ENCODE measurements around the gene B3GALT6. TPM values are rescaled to one million over a fixed set of nuclear protein-coding genes. Genes with fewer than 3 reads are reported as not detected.

The B3GALT6 gene
- total and polyA plus RNA-seq, 5 donors from 2014 or later, result 4.0 to 11.5 (median 9.4) TPM

DNA sequence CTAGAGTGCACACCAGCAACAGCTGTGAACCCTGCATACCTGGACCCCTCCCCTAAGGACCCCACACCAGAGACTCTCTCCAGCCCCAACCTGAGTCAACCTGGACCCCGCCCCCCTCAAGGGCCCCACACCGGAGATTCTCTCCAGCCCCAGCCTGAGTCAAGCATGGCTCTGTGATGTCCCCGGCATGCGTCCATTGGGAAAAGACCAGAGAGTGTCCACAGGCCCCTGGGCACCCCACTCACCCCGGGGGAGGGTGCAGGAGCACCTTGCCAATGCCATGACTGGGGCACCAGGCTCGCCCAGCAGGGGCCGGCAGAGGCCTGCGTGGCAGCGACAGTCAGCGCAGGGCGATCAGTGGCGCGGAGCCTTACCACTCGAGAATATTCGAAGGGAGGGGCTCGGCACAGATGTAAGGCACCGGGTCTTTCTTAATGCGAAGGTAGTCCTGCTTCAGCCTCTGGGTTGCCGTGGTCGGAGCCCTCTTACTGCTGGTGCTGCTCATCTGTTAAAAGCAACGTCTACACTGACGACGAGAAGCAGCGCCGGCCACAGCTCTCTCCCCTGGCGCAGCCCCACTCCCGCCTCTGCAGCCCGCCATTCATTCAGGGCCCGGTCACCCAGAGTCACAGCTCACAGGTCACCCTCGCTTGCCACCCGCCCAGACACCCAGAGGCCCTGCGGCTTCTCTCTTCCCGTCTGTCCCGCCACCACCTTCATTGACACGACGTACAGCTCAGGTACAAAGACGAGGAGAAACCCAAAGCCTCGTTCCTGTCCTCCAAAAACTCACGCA, 35.6 kb downstream of the B3GALT6 start:
- DNase-seq (no peak), ATAC-seq (ENCODE audit: low read depth in 2 of 2) (no peak)
- H3K27ac ChIP-seq (ENCODE audit: insufficient read depth, low read length, poor library complexity, severe bottlenecking), result no peak overlapping the region
- H3K9me3 ChIP-seq (ENCODE audit: control insufficient read depth in 2 of 2, low read length in 2 of 2), result no peaks in the 10 kb centered on the region
- peaks cover 29% of the 10 kb centered on the region for H3K36me3 ChIP-seq (ENCODE audit: control insufficient read depth, insufficient read depth, low read length)
- H3K4me1 ChIP-seq (ENCODE audit: control insufficient read depth, insufficient read depth, low read length, poor library complexity, severe bottlenecking), result peaks cover 29% of the 10 kb centered on the region
- no peak overlapping the region for H3K4me3 ChIP-seq (ENCODE audit: low read depth, low read length)
- Mint-ChIP-seq H3K36me3 (peaks cover 10% of the 10 kb centered on the region), H3K27ac (peak overlapping the region in 1 of 3 donors; percentile 61), H3K4me1 (peaks cover 0 to 46% (median 24%) of the 10 kb centered on the region in 4 donors), H3K27me3 (no peaks in the 10 kb centered on the region), H3K4me3 (peak overlapping the region in 1 of 4 donors; percentile 7), H3K9me3 (no peaks in the 10 kb centered on the region)
- H3K27me3 ChIP-seq (ENCODE audit: control insufficient read depth, insufficient read depth, low read length), result no peaks in the 10 kb centered on the region

- H3K4me3 Mint-ChIP-seq, result peak overlapping the region in 1 of 4 donors; percentile 7
- no peak overlapping the region for H3K27ac Mint-ChIP-seq
- no peaks in the 10 kb centered on the region for H3K27me3 Mint-ChIP-seq
Measured at GRCh38 chr1:1268284-1268682, 36.2 kb downstream of the B3GALT6 start.

DNA sequence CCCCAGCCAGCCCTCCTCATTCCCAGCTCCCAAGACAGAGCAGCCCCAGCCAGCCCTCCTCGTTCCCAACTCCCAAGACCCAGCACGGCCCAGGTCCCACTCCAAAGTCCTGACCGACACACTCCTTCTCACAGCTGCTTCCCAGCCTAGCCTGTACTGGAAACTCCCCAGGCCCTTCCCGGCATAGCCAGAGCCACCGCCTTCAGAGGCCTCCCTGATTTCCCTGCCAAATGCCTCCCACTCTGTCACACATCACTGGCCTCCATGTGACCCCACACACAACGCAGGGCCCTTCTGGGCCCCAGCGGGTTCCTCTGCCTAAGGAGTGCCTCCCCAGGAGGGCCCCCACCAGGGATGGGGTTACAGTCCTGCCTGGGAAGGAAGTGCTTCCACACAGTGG, 38.8 kb downstream of the B3GALT6 start:
- Histone ChIP-seq H3K36me3 (ENCODE audit: control insufficient read depth, insufficient read depth, low read length) (peaks cover 9% of the 10 kb centered on the region), H3K27ac (ENCODE audit: insufficient read depth, low read length, poor library complexity, severe bottlenecking) (peak overlapping the region; percentile 14), H3K4me1 (ENCODE audit: control insufficient read depth, insufficient read depth, low read length, poor library complexity, severe bottlenecking) (peaks cover 43% of the 10 kb centered on the region), H3K9me3 (ENCODE audit: control insufficient read depth in 2 of 2, low read length in 2 of 2) (no peaks in the 10 kb centered on the region), H3K27me3 (ENCODE audit: control insufficient read depth, insufficient read depth, low read length) (no peaks in the 10 kb centered on the region), H3K4me3 (ENCODE audit: low read depth, low read length) (no peak overlapping the region)
- no peak for ATAC-seq (ENCODE audit: low read depth in 2 of 2)
- H3K9me3 Mint-ChIP-seq, result no peaks in the 10 kb centered on the region
- no peaks in the 10 kb centered on the region for H3K27me3 Mint-ChIP-seq
- peak overlapping the region in 2 of 3 donors; percentile 31 to 88 for H3K27ac Mint-ChIP-seq
- peak overlapping the region; percentile 78 to 94 (median 84) for H3K4me3 Mint-ChIP-seq
- no peak for DNase-seq
- peaks cover 0 to 53% (median 24%) of the 10 kb centered on the region in 4 donors for H3K4me1 Mint-ChIP-seq
- H3K36me3 Mint-ChIP-seq, result peaks cover 10% of the 10 kb centered on the region

More at GRCh38 chr1:1268284-1268682, 36.2 kb downstream of the B3GALT6 start:
- peaks cover 10% of the 10 kb centered on the region for H3K36me3 Mint-ChIP-seq
- Histone ChIP-seq H3K4me3 (ENCODE audit: low read depth, low read length) (no peak overlapping the region), H3K36me3 (ENCODE audit: control insufficient read depth, insufficient read depth, low read length) (peaks cover 23% of the 10 kb centered on the region), H3K27me3 (ENCODE audit: control insufficient read depth, insufficient read depth, low read length) (no peaks in the 10 kb centered on the region), H3K27ac (ENCODE audit: insufficient read depth, low read length, poor library complexity, severe bottlenecking) (no peak overlapping the region), H3K9me3 (ENCODE audit: control insufficient read depth in 2 of 2, low read length in 2 of 2) (no peaks in the 10 kb centered on the region), H3K4me1 (ENCODE audit: control insufficient read depth, insufficient read depth, low read length, poor library complexity, severe bottlenecking) (peaks cover 34% of the 10 kb centered on the region)
- peaks cover 0 to 50% (median 24%) of the 10 kb centered on the region in 4 donors for H3K4me1 Mint-ChIP-seq
- DNase-seq, result no peak
- ATAC-seq (ENCODE audit: low read depth in 2 of 2), result no peak
- H3K9me3 Mint-ChIP-seq, result no peaks in the 10 kb centered on the region

DNA sequence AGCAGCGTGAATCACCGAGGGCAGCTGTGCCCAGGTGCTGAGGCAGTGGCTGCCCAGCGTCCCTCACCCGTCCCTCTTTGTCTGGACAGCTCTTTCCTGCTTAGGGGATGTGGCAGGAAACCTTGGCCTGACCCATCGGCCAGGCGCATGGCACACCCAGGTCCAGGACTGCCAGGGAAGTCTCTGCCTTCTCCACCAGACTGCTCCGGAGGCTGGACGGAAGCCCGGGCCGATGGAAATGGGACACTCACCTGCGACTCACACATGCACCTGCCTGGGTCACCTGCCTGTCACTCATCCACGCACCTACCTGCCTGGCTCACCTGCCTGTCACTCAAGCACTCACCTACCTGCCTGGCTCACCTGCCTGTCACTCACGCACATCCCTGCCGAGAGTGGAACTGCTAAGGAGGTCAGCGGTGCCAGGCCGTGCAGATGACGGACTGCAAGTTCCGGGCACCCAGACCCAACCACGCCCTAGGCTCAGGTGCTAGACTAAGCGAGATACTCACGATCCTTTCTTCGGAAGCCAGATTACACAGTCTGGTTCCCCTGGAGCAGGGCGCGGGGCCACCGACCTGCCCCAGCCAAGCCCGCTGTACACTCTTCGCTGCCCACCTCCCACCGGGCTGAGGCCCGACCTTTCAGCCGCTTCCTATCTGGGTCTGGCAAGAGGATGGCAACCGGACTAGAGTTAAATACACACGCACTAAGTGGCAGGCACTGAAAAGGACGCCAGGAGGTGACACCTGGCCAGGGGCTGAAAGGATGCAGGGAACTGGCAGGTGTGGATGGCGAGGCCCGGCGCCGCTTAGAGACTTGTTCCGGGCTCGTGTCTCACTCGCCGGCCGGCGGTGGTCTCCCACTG, 40.5 kb downstream of the B3GALT6 start:
- H3K4me1 Mint-ChIP-seq, result peaks cover 0 to 54% (median 24%) of the 10 kb centered on the region in 4 donors
- ATAC-seq (ENCODE audit: low read depth in 2 of 2) (no peak), DNase-seq (peak in 1 of 3 donors; percentile 39)
- H3K4me3 Mint-ChIP-seq, result peak overlapping the region; percentile 88 to 94 (median 93)
- H3K4me3 ChIP-seq (ENCODE audit: low read depth, low read length), result peak overlapping the region; percentile 53
- peak overlapping the region; percentile 63 for H3K27ac ChIP-seq (ENCODE audit: insufficient read depth, low read length, poor library complexity, severe bottlenecking)
- no peaks in the 10 kb centered on the region for H3K9me3 ChIP-seq (ENCODE audit: control insufficient read depth in 2 of 2, low read length in 2 of 2)
- peaks cover 2% of the 10 kb centered on the region for H3K36me3 ChIP-seq (ENCODE audit: control insufficient read depth, insufficient read depth, low read length)
- peak overlapping the region; percentile 9 to 93 (median 84) for H3K27ac Mint-ChIP-seq
- H3K27me3 ChIP-seq (ENCODE audit: control insufficient read depth, insufficient read depth, low read length), result no peaks in the 10 kb centered on the region
- no peaks in the 10 kb centered on the region for H3K27me3 Mint-ChIP-seq
- H3K36me3 Mint-ChIP-seq, result peaks cover 10% of the 10 kb centered on the region
- peaks cover 43% of the 10 kb centered on the region for H3K4me1 ChIP-seq (ENCODE audit: control insufficient read depth, insufficient read depth, low read length, poor library complexity, severe bottlenecking)
- no peaks in the 10 kb centered on the region for H3K9me3 Mint-ChIP-seq

- Mint-ChIP-seq H3K27me3 (no peaks in the 10 kb centered on the region), H3K27ac (peak overlapping the region; percentile 9 to 93 (median 84)), H3K9me3 (no peaks in the 10 kb centered on the region), H3K4me3 (peak overlapping the region; percentile 88 to 94 (median 93)), H3K4me1 (peaks cover 0 to 50% (median 24%) of the 10 kb centered on the region in 4 donors), H3K36me3 (peaks cover 10% of the 10 kb centered on the region)
- peak overlapping the region; percentile 63 for H3K27ac ChIP-seq (ENCODE audit: insufficient read depth, low read length, poor library complexity, severe bottlenecking)
- H3K36me3 ChIP-seq (ENCODE audit: control insufficient read depth, insufficient read depth, low read length), result no peaks in the 10 kb centered on the region
- DNase-seq, result no peak
- H3K9me3 ChIP-seq (ENCODE audit: control insufficient read depth in 2 of 2, low read length in 2 of 2), result no peaks in the 10 kb centered on the region
- H3K4me3 ChIP-seq (ENCODE audit: low read depth, low read length), result peak overlapping the region; percentile 53
- peaks cover 43% of the 10 kb centered on the region for H3K4me1 ChIP-seq (ENCODE audit: control insufficient read depth, insufficient read depth, low read length, poor library complexity, severe bottlenecking)
- no peaks in the 10 kb centered on the region for H3K27me3 ChIP-seq (ENCODE audit: control insufficient read depth, insufficient read depth, low read length)
- no peak for ATAC-seq (ENCODE audit: low read depth in 2 of 2)
Measured at GRCh38 chr1:1273209-1273511, 41.1 kb downstream of the B3GALT6 start.

GRCh38 chr1:1273512-1274298, 41.7 kb downstream of the B3GALT6 start, which contains the start of gene UBE2J2:
TSS of gene UBE2J2 (minus strand) at chr1:1273854. CDS start at chr1:1267992, 5,862 bp downstream.
- no peaks in the 10 kb centered on the region for H3K27me3 Mint-ChIP-seq
- peaks cover 10% of the 10 kb centered on the region for H3K36me3 Mint-ChIP-seq
- peak within 1 kb of the TSS; percentile 88 to 94 (median 93) for H3K4me3 Mint-ChIP-seq
- Histone ChIP-seq H3K4me1 (ENCODE audit: control insufficient read depth, insufficient read depth, low read length, poor library complexity, severe bottlenecking) (peaks cover 43% of the 10 kb centered on the region), H3K9me3 (ENCODE audit: control insufficient read depth in 2 of 2, low read length in 2 of 2) (no peaks in the 10 kb centered on the region), H3K27ac (ENCODE audit: insufficient read depth, low read length, poor library complexity, severe bottlenecking) (peak within 1 kb of the TSS; percentile 63), H3K4me3 (ENCODE audit: low read depth, low read length) (peak within 1 kb of the TSS; percentile 53), H3K27me3 (ENCODE audit: control insufficient read depth, insufficient read depth, low read length) (no peaks in the 10 kb centered on the region), H3K36me3 (ENCODE audit: control insufficient read depth, insufficient read depth, low read length) (no peaks in the 10 kb centered on the region)
- no peaks in the 10 kb centered on the region for H3K9me3 Mint-ChIP-seq
- DNase-seq (peak; percentile 89 to 95 (median 91)), ATAC-seq (ENCODE audit: low read depth in 2 of 2) (peak; percentile 97)
- peak within 1 kb of the TSS; percentile 84 to 93 (median 86) for H3K27ac Mint-ChIP-seq
- peaks cover 0 to 47% (median 24%) of the 10 kb centered on the region in 4 donors for H3K4me1 Mint-ChIP-seq

DNA sequence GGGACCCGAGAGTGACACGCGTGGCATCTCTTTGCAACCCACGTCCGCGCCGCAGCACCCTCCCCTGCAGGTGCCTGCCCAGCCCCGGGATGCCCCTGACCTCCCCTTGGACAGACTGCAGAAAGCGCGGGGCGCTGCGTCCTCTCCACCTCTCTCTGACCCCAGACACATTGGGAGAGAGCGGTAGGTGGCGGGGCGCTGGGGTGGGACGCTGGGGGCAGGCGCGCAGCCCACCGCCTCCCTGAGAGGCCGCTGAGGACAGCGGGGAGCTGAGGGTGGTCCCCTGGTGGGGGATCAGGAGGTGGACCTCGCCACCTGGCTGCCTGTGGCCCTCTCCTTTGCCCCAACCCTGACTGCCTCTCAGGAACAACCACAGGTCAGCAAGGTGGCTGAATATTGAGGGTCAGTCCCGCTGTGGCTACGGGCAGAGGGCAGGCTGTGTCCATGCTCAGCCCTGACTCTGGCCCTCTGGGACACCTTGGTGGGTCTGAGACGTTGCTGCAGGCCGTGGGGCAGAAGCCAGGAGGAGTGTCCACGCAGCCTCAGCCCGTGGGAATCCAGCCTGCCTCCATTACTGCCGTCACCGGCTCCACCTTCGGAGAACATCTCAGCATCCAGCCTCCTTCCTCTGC, 42.4 kb downstream of the B3GALT6 start:
- Mint-ChIP-seq H3K4me1 (peaks cover 0 to 43% (median 24%) of the 10 kb centered on the region in 4 donors), H3K9me3 (no peaks in the 10 kb centered on the region), H3K4me3 (peak overlapping the region; percentile 66 to 83 (median 74)), H3K27me3 (no peaks in the 10 kb centered on the region), H3K27ac (peak overlapping the region in 2 of 3 donors; percentile 59 to 86), H3K36me3 (peaks cover 10% of the 10 kb centered on the region)
- no peak overlapping the region for H3K4me3 ChIP-seq (ENCODE audit: low read depth, low read length)
- DNase-seq (no peak), ATAC-seq (ENCODE audit: low read depth in 2 of 2) (no peak)
- H3K4me1 ChIP-seq (ENCODE audit: control insufficient read depth, insufficient read depth, low read length, poor library complexity, severe bottlenecking), result peaks cover 43% of the 10 kb centered on the region
- H3K27me3 ChIP-seq (ENCODE audit: control insufficient read depth, insufficient read depth, low read length), result no peaks in the 10 kb centered on the region
- H3K27ac ChIP-seq (ENCODE audit: insufficient read depth, low read length, poor library complexity, severe bottlenecking), result peak overlapping the region; percentile 63
- no peaks in the 10 kb centered on the region for H3K36me3 ChIP-seq (ENCODE audit: control insufficient read depth, insufficient read depth, low read length)
- H3K9me3 ChIP-seq (ENCODE audit: control insufficient read depth in 2 of 2, low read length in 2 of 2), result no peaks in the 10 kb centered on the region

All from CD4-positive, CD25-positive, alpha-beta regulatory T cell (primary cell).